Sigmoid colon (tissue), 4 donors: ENCODE data around the gene ESRRB.

Experiments
- POLR2AphosphoS5 ChIP-seq, 4 donors: sonication (generic); formaldehyde crosslinking; IDR thresholded peaks; one replicate each; pipeline ENCODE4 v1.6.1; 2017; ENCODE audit warnings: antibody characterized with exemption in 4 of 4
- TF ChIP-seq, protein P1 (sequence below), 4 experiments: fragments of 450-650 bp in 3 of 4; fragments of 200-600 bp in 1 of 4; IDR thresholded peaks; one replicate each; pipeline ENCODE4 v1.5.1; 2016 to 2019; ENCODE audit warnings: antibody characterized with exemption in 4 of 4, mild to moderate bottlenecking in 3 of 4, moderate library complexity in 2 of 4

DNA sequence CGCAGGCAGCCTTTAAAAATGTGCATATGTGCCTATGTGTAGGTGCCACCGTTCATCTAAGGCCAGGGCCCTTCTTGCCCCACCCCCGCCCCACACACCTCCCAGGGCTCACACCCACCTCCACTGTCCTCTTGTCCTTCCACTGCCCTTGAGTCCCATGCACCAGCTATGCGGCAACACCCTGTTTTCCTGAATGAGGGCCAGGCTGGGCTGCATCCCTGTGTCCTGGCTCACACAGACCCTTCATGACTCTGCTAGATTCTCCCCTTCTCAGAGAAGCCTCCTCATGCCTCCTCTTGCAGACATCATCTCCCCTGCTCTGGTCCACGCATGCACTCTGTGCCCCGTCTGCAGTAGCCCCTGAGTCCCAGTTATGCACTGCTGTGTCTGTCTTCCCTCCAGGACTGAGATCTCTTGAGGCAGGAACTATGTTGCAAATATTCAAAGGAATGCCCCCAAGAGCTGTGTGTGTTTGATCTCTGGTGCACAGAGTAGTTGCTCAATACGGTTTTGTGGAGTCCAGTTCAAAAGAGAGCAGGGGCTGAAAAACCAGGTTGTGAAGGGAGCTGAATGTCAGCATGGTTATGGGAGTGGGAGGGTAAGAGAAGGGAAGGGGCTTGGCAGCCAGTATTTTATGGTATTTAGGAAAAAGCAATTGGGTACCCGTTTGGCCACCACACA is 47.3 kb upstream of the ESRRB start:
- TF ChIP-seq, protein P1, sequence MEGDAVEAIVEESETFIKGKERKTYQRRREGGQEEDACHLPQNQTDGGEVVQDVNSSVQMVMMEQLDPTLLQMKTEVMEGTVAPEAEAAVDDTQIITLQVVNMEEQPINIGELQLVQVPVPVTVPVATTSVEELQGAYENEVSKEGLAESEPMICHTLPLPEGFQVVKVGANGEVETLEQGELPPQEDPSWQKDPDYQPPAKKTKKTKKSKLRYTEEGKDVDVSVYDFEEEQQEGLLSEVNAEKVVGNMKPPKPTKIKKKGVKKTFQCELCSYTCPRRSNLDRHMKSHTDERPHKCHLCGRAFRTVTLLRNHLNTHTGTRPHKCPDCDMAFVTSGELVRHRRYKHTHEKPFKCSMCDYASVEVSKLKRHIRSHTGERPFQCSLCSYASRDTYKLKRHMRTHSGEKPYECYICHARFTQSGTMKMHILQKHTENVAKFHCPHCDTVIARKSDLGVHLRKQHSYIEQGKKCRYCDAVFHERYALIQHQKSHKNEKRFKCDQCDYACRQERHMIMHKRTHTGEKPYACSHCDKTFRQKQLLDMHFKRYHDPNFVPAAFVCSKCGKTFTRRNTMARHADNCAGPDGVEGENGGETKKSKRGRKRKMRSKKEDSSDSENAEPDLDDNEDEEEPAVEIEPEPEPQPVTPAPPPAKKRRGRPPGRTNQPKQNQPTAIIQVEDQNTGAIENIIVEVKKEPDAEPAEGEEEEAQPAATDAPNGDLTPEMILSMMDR (IDR thresholded peaks at IDR 0.05), result no peak
- TF ChIP-seq POLR2AphosphoS5 (IDR thresholded peaks at IDR 0.05), result no peak
